H9 (cell line): ENCODE measurements around the gene TAF12. TPM values are rescaled to one million over a fixed set of nuclear protein-coding genes. Genes with fewer than 3 reads are reported as not detected.

Source experiments
- DNase-seq: peaks from one replicate; pipeline ENCODE4 v3.0.0-alpha.2; 2017
- H2AFZ ChIP-seq: one replicate; pipeline ENCODE4 v1.6.1; 2013; ENCODE audit warnings: mild to moderate bottlenecking, low read length, control low read depth, moderate library complexity
- H2AK5ac ChIP-seq: 2 replicates; pipeline ENCODE4 v1.6.1; 2013; ENCODE audit warnings: low read length, control low read depth, mixed read lengths; ENCODE audit not compliant: insufficient read length
- H2BK120ac ChIP-seq: one replicate; pipeline ENCODE4 v1.6.1; 2013; ENCODE audit warnings: low read depth, mild to moderate bottlenecking, low read length, control low read depth, inconsistent platforms; ENCODE audit not compliant: poor library complexity, severe bottlenecking
- H2BK12ac ChIP-seq: 2 replicates; pipeline ENCODE4 v1.6.1; 2013; ENCODE audit warnings: low read length, control low read depth, mixed read lengths, low read depth; ENCODE audit not compliant: insufficient read length
- H2BK15ac ChIP-seq: 2 replicates; pipeline ENCODE4 v1.6.1; 2013; ENCODE audit warnings: low read depth, low read length, control low read depth
- H2BK20ac ChIP-seq: one replicate; pipeline ENCODE4 v1.6.1; 2013; ENCODE audit warnings: low read depth, mild to moderate bottlenecking, low read length, control low read depth, inconsistent platforms; ENCODE audit not compliant: poor library complexity, severe bottlenecking
- H2BK5ac ChIP-seq: 2 replicates; pipeline ENCODE4 v1.6.1; 2013; ENCODE audit warnings: low read length, control low read depth, mixed read lengths; ENCODE audit not compliant: insufficient read length
- H3K14ac ChIP-seq: 2 replicates; pipeline ENCODE4 v1.6.1; 2013; ENCODE audit warnings: low read length, control low read depth; ENCODE audit not compliant: insufficient read depth
- H3K18ac ChIP-seq: 2 replicates; pipeline ENCODE4 v1.6.1; 2013; ENCODE audit warnings: low read depth, mild to moderate bottlenecking, mixed read lengths, low read length, control low read depth; ENCODE audit not compliant: insufficient read length
- H3K23ac ChIP-seq: 2 replicates; pipeline ENCODE4 v1.6.1; 2013; ENCODE audit warnings: low read length, control low read depth, mixed read lengths, low read depth; ENCODE audit not compliant: insufficient read length
- H3K23me2 ChIP-seq: 2 replicates; pipeline ENCODE4 v1.6.1; 2013; ENCODE audit warnings: low read depth, mild to moderate bottlenecking, mixed read lengths, low read length, control low read depth; ENCODE audit not compliant: insufficient read length, poor library complexity, severe bottlenecking
- H3K27ac ChIP-seq: 2 replicates; pipeline ENCODE4 v1.5.1; 2013; ENCODE audit warnings: low read length, control low read depth, mixed read lengths, low read depth; ENCODE audit not compliant: insufficient read length
- H3K27me3 ChIP-seq: 2 replicates; pipeline ENCODE4 v1.6.1; 2013; ENCODE audit warnings: low read length, control low read depth, inconsistent platforms; ENCODE audit not compliant: insufficient read depth
- H3K4ac ChIP-seq: 2 replicates; pipeline ENCODE4 v1.6.1; 2013; ENCODE audit warnings: low read depth, mild to moderate bottlenecking, control low read depth, inconsistent platforms, low read length, moderate library complexity
- H3K4me1 ChIP-seq: 2 replicates; pipeline ENCODE4 v1.6.1; 2013; ENCODE audit warnings: low read length, control low read depth, inconsistent platforms; ENCODE audit not compliant: insufficient read depth
- H3K4me2 ChIP-seq: 2 replicates; pipeline ENCODE4 v1.6.1; 2013; ENCODE audit warnings: low read length, control low read depth, mixed read lengths; ENCODE audit not compliant: insufficient read length, insufficient read depth
- H3K56ac ChIP-seq: 2 replicates; pipeline ENCODE4 v1.6.1; 2013; ENCODE audit warnings: low read depth, mild to moderate bottlenecking, mixed read lengths, low read length, control low read depth; ENCODE audit not compliant: insufficient read length
- H3K79me1 ChIP-seq: 2 replicates; pipeline ENCODE4 v1.6.1; 2013; ENCODE audit warnings: low read depth, mild to moderate bottlenecking, moderate library complexity, low read length, control low read depth, inconsistent platforms; ENCODE audit not compliant: insufficient read depth, poor library complexity, severe bottlenecking
- H3K79me2 ChIP-seq: 2 replicates; pipeline ENCODE4 v1.6.1; 2013; ENCODE audit warnings: low read length, control low read depth, inconsistent platforms; ENCODE audit not compliant: insufficient read depth
- H3K9ac ChIP-seq: 2 replicates; pipeline ENCODE4 v1.6.1; 2013; ENCODE audit warnings: low read length, control low read depth, mixed read lengths; ENCODE audit not compliant: insufficient read length; ENCODE audit errors: extremely low read depth
- H3K9me3 ChIP-seq: one replicate; pipeline ENCODE4 v1.6.1; 2013; ENCODE audit warnings: low read depth, low read length, inconsistent platforms; ENCODE audit not compliant: control insufficient read depth
- H3T11ph ChIP-seq: one replicate; pipeline ENCODE4 v1.6.1; 2013; ENCODE audit warnings: mild to moderate bottlenecking, low read length, control low read depth, inconsistent platforms
- H4K20me1 ChIP-seq: one replicate; pipeline ENCODE4 v1.6.1; 2013; ENCODE audit not compliant: control insufficient read depth, insufficient read length, insufficient read depth
- H4K5ac ChIP-seq: 2 replicates; pipeline ENCODE4 v1.6.1; 2013; ENCODE audit warnings: low read depth, mild to moderate bottlenecking, mixed read lengths, low read length, control low read depth; ENCODE audit not compliant: insufficient read length
- H4K8ac ChIP-seq: replicated peaks from 2 replicates; pipeline ENCODE4 v1.6.1; 2013; ENCODE audit warnings: low read length, control low read depth, mixed read lengths, low read depth; ENCODE audit not compliant: insufficient read length
- H4K91ac ChIP-seq: 2 replicates; pipeline ENCODE4 v1.6.1; 2013; ENCODE audit warnings: low read depth, mild to moderate bottlenecking, moderate library complexity, mixed read lengths, low read length, control low read depth; ENCODE audit not compliant: insufficient read length
- H3K27ac Mint-ChIP-seq, 3 experiments: 2 replicates in 2 of 3; 3 replicates in 1 of 3; pipeline ENCODE4 v1.8.0; 2020 to 2021; ENCODE audit warnings: mixed read lengths in 3 of 3, mild to moderate bottlenecking in 1 of 3, moderate library complexity in 1 of 3
- H3K27me3 Mint-ChIP-seq: 2 replicates; pipeline ENCODE4 v1.8.0; 2021; ENCODE audit warnings: low read depth, mild to moderate bottlenecking, moderate library complexity, mixed read lengths
- H3K36me3 Mint-ChIP-seq, 3 experiments: 2 replicates in 2 of 3; 3 replicates in 1 of 3; pipeline ENCODE4 v1.8.0; 2020 to 2021; ENCODE audit warnings: low read depth in 3 of 3, mixed read lengths in 3 of 3; ENCODE audit not compliant: insufficient read depth in 1 of 3
- H3K4me1 Mint-ChIP-seq, 2 experiments: 2 replicates each; pipeline ENCODE4 v1.8.0; 2020; ENCODE audit warnings: mixed read lengths in 2 of 2
- H3K4me3 Mint-ChIP-seq, 2 experiments: 2 replicates in 1 of 2; 3 replicates in 1 of 2; pipeline ENCODE4 v1.8.0; 2020 to 2021; ENCODE audit warnings: mild to moderate bottlenecking in 2 of 2, mixed read lengths in 2 of 2, moderate library complexity in 1 of 2
- H3K9me3 Mint-ChIP-seq, 2 experiments: 2 replicates in 1 of 2; 3 replicates in 1 of 2; pipeline ENCODE4 v1.8.0; 2020; ENCODE audit warnings: mild to moderate bottlenecking in 2 of 2, mixed read lengths in 2 of 2, moderate library complexity in 1 of 2
- WGBS: extraction: QIAGEN DNeasy Blood & Tissue Kit; methylation state at CpG from one replicate; pipeline ENCODE4 v1.1.7; 2013; ENCODE audit warnings: missing lambda C conversion rate, low lambda C conversion rate, mixed read lengths; ENCODE audit not compliant: insufficient read length; ENCODE audit errors: extremely low coverage; 5-methylcytosine and 5-hydroxymethylcytosine counted together
- total RNA-seq: library from RNA; stranded (reverse); gene quantifications from 2 replicates; pipeline ENCODE4 v1.2.1, GENCODE V29; 2021
- TF ChIP-seq, protein P1 (sequence below): fragments of 200-600 bp; sonication (generic); conservative IDR thresholded peaks from 3 replicates; pipeline ENCODE4 v1.8.0; 2021; ENCODE audit warnings: antibody characterized with exemption, mild to moderate bottlenecking

TAF12 gene
- total RNA-seq, 1 experiment from 2014 or later: 22.1 TPM

DNA sequence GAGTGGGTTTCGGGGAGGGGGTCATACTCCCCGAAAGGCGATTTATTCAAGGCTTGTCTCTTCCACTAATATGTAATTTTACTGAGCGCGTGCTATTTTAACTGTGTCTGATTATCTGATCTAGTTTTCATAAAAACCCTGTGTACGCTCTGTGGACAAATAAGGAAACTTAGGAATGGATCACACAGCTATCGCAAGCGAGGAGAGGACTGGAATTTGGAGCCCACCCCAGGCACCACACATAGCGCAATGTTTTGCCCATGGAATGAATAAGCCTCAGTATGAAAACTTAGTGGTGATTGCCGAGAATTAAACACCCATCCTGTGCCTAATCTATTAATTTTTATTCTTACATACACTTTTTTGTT, 60.6 kb downstream of the TAF12 start:
- Histone ChIP-seq H2BK5ac (no peak overlapping the region), H4K20me1 (no peaks in the 10 kb centered on the region), H3K23me2 (peaks cover 17% of the 10 kb centered on the region), H3K4ac (no peak overlapping the region), H3K56ac (no peak overlapping the region), H2BK120ac (no peak overlapping the region), H3K27ac (no peak overlapping the region), H3K27me3 (no peaks in the 10 kb centered on the region), H4K8ac (no peak overlapping the region), H3K9me3 (no peaks in the 10 kb centered on the region), H2AFZ (no peak overlapping the region), H3K9ac (peak overlapping the region; percentile 32), H2BK20ac (no peak overlapping the region), H3T11ph (no peak overlapping the region), H3K18ac (no peak overlapping the region), H3K23ac (no peak overlapping the region), H3K79me1 (no peaks in the 10 kb centered on the region), H4K5ac (no peak overlapping the region), H3K14ac (no peak overlapping the region), H2BK15ac (no peak overlapping the region), H2BK12ac (no peak overlapping the region), H4K91ac (no peak overlapping the region), H2AK5ac (no peak overlapping the region), H3K79me2 (peaks cover 16% of the 10 kb centered on the region; the same call in 1 of the 2 replicates), H3K4me2 (peak overlapping the region; percentile 98), H3K4me1 (no peaks in the 10 kb centered on the region)
- Mint-ChIP-seq H3K27ac (peak overlapping the region in 2 of 3 experiments; percentile 7 to 92; a peak in 3 of 7 replicates), H3K4me1 (peaks cover 25 to 28% of the 10 kb centered on the region in 2 experiments), H3K9me3 (no peaks in the 10 kb centered on the region; a peak in 1 of 5 replicates), H3K27me3 (0 out of 2 replicates have a peak, but pooled peaks cover 3% of the 10 kb centered on the region), H3K4me3 (peak overlapping the region; percentile 90 to 96), H3K36me3 (peaks cover 30 to 40% (median 38%) of the 10 kb centered on the region in 3 experiments)
- WGBS: no CpG with 5 or more reads among the region's 10 CpGs
- TF ChIP-seq, protein P1, sequence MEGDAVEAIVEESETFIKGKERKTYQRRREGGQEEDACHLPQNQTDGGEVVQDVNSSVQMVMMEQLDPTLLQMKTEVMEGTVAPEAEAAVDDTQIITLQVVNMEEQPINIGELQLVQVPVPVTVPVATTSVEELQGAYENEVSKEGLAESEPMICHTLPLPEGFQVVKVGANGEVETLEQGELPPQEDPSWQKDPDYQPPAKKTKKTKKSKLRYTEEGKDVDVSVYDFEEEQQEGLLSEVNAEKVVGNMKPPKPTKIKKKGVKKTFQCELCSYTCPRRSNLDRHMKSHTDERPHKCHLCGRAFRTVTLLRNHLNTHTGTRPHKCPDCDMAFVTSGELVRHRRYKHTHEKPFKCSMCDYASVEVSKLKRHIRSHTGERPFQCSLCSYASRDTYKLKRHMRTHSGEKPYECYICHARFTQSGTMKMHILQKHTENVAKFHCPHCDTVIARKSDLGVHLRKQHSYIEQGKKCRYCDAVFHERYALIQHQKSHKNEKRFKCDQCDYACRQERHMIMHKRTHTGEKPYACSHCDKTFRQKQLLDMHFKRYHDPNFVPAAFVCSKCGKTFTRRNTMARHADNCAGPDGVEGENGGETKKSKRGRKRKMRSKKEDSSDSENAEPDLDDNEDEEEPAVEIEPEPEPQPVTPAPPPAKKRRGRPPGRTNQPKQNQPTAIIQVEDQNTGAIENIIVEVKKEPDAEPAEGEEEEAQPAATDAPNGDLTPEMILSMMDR: no peak
- DNase-seq: no peak
